Activated CD8-positive, alpha-beta T cell treated with anti-CD3 and anti-CD28 coated beads for 36 hours (primary cell): ENCODE data around the gene PACSIN1. TPM values are rescaled to one million over a fixed set of nuclear protein-coding genes. Genes with fewer than 3 reads are reported as not detected.
A peak's percentile ranks its signal among the peaks of the same experiment; 100 is the strongest.

Experiments used
- ATAC-seq: fragments of 200-7000 bp; cut with Tn5 transposase; one replicate; pipeline ENCODE4 v1.10.0; 2021; ENCODE audit warnings: mild to moderate bottlenecking, moderate library complexity
- CTCF ChIA-PET: fragments of 350-600 bp; sonication (Branson Sonifier 250); formaldehyde crosslinking; loops from one replicate; lab custom pipeline; 2021; ENCODE audit warnings: antibody characterized with exemption; lab: Charles Lee
- POLR2A ChIA-PET: fragments of 350-600 bp; sonication (Branson Sonifier 250); formaldehyde crosslinking; loops from one replicate; lab custom pipeline; 2021; ENCODE audit warnings: antibody characterized with exemption; lab: Charles Lee
- DNase-seq: peaks from one replicate; pipeline ENCODE4 v3.0.0-alpha.2; 2020
- H3K27ac Mint-ChIP-seq: one replicate; pipeline ENCODE4 v1.8.0; 2021; ENCODE audit warnings: mild to moderate bottlenecking, mixed read lengths
- H3K27me3 Mint-ChIP-seq: one replicate; pipeline ENCODE4 v1.8.0; 2021; ENCODE audit warnings: mixed read lengths
- H3K36me3 Mint-ChIP-seq: one replicate; pipeline ENCODE4 v1.8.0; 2021; ENCODE audit warnings: low read depth, mixed read lengths
- H3K4me1 Mint-ChIP-seq: one replicate; pipeline ENCODE4 v1.8.0; 2021; ENCODE audit warnings: low read depth, mixed read lengths
- H3K4me3 Mint-ChIP-seq: one replicate; pipeline ENCODE4 v1.8.0; 2021; ENCODE audit warnings: mild to moderate bottlenecking, moderate library complexity, mixed read lengths
- H3K9me3 Mint-ChIP-seq: one replicate; pipeline ENCODE4 v1.8.0; 2021; ENCODE audit warnings: mixed read lengths
- intact Hi-C: fragments of 100-400 bp; cut with micrococcal nuclease; formaldehyde crosslinking; loops from one replicate; pipeline ENCODE4 v1.10.0; 2022
- total RNA-seq, 2 experiments: library from RNA; stranded (reverse); gene quantifications; one replicate each; pipeline ENCODE4 v1.2.3, GENCODE V29; 2021
- TF ChIP-seq, protein P1 (sequence below): fragments of 200-600 bp; IDR thresholded peaks from one replicate; pipeline ENCODE4 v1.8.0; 2022; ENCODE audit warnings: antibody characterized with exemption, mild to moderate bottlenecking

PACSIN1 gene
- total RNA-seq, 2 experiments from 2014 or later = 0.47 to 0.51 TPM

- Mint-ChIP-seq H3K4me1 (no peaks in the 10 kb centered on the region), H3K4me3 (no peak overlapping the region), H3K36me3 (no peaks in the 10 kb centered on the region), H3K27me3 (no peaks in the 10 kb centered on the region), H3K27ac (no peak overlapping the region), H3K9me3 (no peaks in the 10 kb centered on the region)
- CTCF ChIA-PET = interaction anchor here (1.9 to 5.9 kb wide), 2 partner anchors 14 to 152 kb away, joined by 4 to 119 read pairs; no protein-coding TSS in a partner anchor
- intact Hi-C loops = no loop called here
- POLR2A ChIA-PET = interaction anchor here (0.9 kb wide), 1 partner anchor 91 kb away, joined by 3 read pairs; no protein-coding TSS in a partner anchor
- no peak for DNase-seq
- no peak for ATAC-seq
- TF ChIP-seq, protein P1, sequence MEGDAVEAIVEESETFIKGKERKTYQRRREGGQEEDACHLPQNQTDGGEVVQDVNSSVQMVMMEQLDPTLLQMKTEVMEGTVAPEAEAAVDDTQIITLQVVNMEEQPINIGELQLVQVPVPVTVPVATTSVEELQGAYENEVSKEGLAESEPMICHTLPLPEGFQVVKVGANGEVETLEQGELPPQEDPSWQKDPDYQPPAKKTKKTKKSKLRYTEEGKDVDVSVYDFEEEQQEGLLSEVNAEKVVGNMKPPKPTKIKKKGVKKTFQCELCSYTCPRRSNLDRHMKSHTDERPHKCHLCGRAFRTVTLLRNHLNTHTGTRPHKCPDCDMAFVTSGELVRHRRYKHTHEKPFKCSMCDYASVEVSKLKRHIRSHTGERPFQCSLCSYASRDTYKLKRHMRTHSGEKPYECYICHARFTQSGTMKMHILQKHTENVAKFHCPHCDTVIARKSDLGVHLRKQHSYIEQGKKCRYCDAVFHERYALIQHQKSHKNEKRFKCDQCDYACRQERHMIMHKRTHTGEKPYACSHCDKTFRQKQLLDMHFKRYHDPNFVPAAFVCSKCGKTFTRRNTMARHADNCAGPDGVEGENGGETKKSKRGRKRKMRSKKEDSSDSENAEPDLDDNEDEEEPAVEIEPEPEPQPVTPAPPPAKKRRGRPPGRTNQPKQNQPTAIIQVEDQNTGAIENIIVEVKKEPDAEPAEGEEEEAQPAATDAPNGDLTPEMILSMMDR = no peak
These were observed 8.5 kb upstream of the PACSIN1 start for GRCh38 chr6:34457382-34457741.

- ChIA-PET CTCF (interaction anchor here (1.1 to 5.9 kb wide), 7 partner anchors 9 to 262 kb away, joined by 3 to 119 read pairs (median 4); no protein-coding TSS in a partner anchor), POLR2A (interaction anchor here (0.9 kb wide), 1 partner anchor 91 kb away, joined by 3 read pairs; no protein-coding TSS in a partner anchor)
- intact Hi-C loops = no loop called here
- no peak overlapping the region for H3K27ac Mint-ChIP-seq
- H3K4me1 Mint-ChIP-seq = no peaks in the 10 kb centered on the region
- DNase-seq (no peak), ATAC-seq (no peak)
- TF ChIP-seq, protein P1 = no peak
- no peaks in the 10 kb centered on the region for H3K27me3 Mint-ChIP-seq
- no peak overlapping the region for H3K4me3 Mint-ChIP-seq
- H3K9me3 Mint-ChIP-seq = no peaks in the 10 kb centered on the region
- H3K36me3 Mint-ChIP-seq = no peaks in the 10 kb centered on the region
These were observed 7.8 kb upstream of the PACSIN1 start for GRCh38 chr6:34457742-34458735.

DNA sequence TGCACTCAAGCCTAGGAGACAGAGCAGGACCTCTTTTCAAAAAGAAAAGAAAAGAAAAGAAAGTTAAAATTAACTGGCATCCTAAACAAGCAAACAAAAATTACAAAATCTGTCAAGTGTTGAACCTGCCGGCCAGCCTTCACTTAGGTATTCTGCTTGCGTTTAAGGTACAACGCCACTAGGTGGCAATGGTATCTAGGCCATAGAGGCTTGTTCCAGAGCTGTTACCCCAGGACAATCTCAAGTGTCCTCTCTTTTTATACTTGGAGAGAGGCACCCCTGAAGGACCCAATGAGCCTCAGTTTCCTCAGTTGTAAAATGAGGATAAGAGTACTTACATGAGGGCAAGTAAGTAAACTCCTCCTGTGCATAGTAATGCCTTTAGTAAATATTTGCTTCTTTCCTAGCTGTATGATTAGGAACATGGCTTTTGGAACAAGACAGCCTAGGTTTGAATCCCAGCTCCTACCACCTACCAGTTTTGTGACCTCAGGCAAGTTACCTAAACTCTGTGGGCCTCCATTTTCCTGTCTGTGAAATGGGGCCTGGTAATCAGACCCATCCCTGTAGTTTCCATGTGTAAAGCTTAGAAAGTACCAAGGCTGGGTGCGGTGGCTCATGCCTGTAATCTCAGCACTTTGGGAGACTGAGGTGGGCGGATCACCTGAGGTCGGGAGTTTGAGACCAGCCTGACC, 5.8 kb upstream of the PACSIN1 start:
- Mint-ChIP-seq H3K27me3 (peaks cover 4% of the 10 kb centered on the region), H3K27ac (no peak overlapping the region), H3K4me3 (no peak overlapping the region), H3K9me3 (no peaks in the 10 kb centered on the region), H3K36me3 (no peaks in the 10 kb centered on the region), H3K4me1 (no peaks in the 10 kb centered on the region)
- ATAC-seq (peak; percentile 90), DNase-seq (peak; percentile 69)
- ChIA-PET CTCF (interaction anchor here (0.6 to 5.9 kb wide), 32 partner anchors 10 to 782 kb away, joined by 3 to 119 read pairs (median 4); partner anchors contain the start of genes BLTP3A and SPDEF), POLR2A (interaction anchor here (1.4 kb wide), 1 partner anchor 44 kb away, joined by 3 read pairs; no protein-coding TSS in a partner anchor)
- intact Hi-C loops = loop anchor here (2.0 kb wide), 1 partner anchor 149 kb away; no protein-coding TSS in a partner anchor
- TF ChIP-seq, protein P1 = peak; percentile 85

- Mint-ChIP-seq H3K36me3 (no peaks in the 10 kb centered on the region), H3K27ac (no peak overlapping the region), H3K27me3 (peaks cover 10% of the 10 kb centered on the region), H3K4me1 (peaks cover 5% of the 10 kb centered on the region), H3K9me3 (no peaks in the 10 kb centered on the region), H3K4me3 (no peak overlapping the region)
- intact Hi-C loops = loop anchor here (2.0 kb wide), 1 partner anchor 148 kb away; no protein-coding TSS in a partner anchor
- CTCF ChIA-PET = interaction anchor here (0.6 to 5.9 kb wide), 24 partner anchors 9 to 781 kb away, joined by 3 to 119 read pairs (median 4); partner anchors contain the start of gene SPDEF
- DNase-seq (no peak), ATAC-seq (no peak)
- POLR2A ChIA-PET = no interaction called here
- TF ChIP-seq, protein P1 = no peak
These were observed 4.9 kb upstream of the PACSIN1 start for GRCh38 chr6:34460796-34461507.
